HG02981 (cell line): ENCODE data around the gene VAV2.
"Not testable (repeated sequence)": the region's sequence is repeated elsewhere in the genome, so short reads cannot be mapped to it uniquely, and the experiment has no call there.

Experiments
- ATAC-seq: cut with Tn5 transposase; IDR thresholded peaks from one replicate; pipeline ENCODE4 v1.9.1; 2021; ENCODE audit warnings: mild to moderate bottlenecking, moderate library complexity; ENCODE audit not compliant: unreplicated experiment

Gene VAV2

GRCh38 chr9:133998915-133999595 lies 6.9 kb upstream of the VAV2 start:
- no peak for ATAC-seq

- no peak for ATAC-seq
Observed at GRCh38 chr9:133997584-133997983, 5.5 kb upstream of the VAV2 start.

GRCh38 chr9:133996531-133997520 lies 4.7 kb upstream of the VAV2 start:
- ATAC-seq, result no peak

GRCh38 chr9:133995012-133995896 lies 3.1 kb upstream of the VAV2 start:
- ATAC-seq, result no peak

- no peak for ATAC-seq
Observed at GRCh38 chr9:133994353-133995011, 2.4 kb upstream of the VAV2 start.

GRCh38 chr9:133993635-133994253 lies 1.6 kb upstream of the VAV2 start:
- ATAC-seq, result no peak

- peak; percentile 42 for ATAC-seq
Observed at GRCh38 chr9:133992780-133993634, 883 bp upstream of the VAV2 start.

- ATAC-seq, result peak; percentile 3
Observed at GRCh38 chr9:133991214-133991921, 756 bp downstream of the VAV2 start.

GRCh38 chr9:133990366-133991213 lies 1.5 kb downstream of the VAV2 start:
- no peak for ATAC-seq

GRCh38 chr9:133989625-133990365 lies 2.3 kb downstream of the VAV2 start:
- no peak for ATAC-seq

- ATAC-seq, result not testable (repeated sequence)
Observed at GRCh38 chr9:133988771-133989170, 3.4 kb downstream of the VAV2 start.

- no peak for ATAC-seq
Observed at GRCh38 chr9:133987946-133988665, 4.0 kb downstream of the VAV2 start.

GRCh38 chr9:133987446-133987788 lies 4.7 kb downstream of the VAV2 start:
- ATAC-seq, result no peak

GRCh38 chr9:133986774-133987445 lies 5.2 kb downstream of the VAV2 start:
- no peak for ATAC-seq

GRCh38 chr9:133986061-133986460 lies 6.1 kb downstream of the VAV2 start:
- ATAC-seq, result no peak
